Astrocyte (in vitro differentiated cells and primary cell): ENCODE measurements around the gene CD8B2. TPM values are rescaled to one million over a fixed set of nuclear protein-coding genes. Genes with fewer than 3 reads are reported as not detected.

ENCODE experiments used
- DNase-seq: peaks from one replicate; pipeline ENCODE4 v3.0.0-alpha.2; 2010; ENCODE audit warnings: low read depth
- FAIRE-seq: peaks from 2 replicates; lab custom pipeline; 2011; peaks lifted over from hg19 to GRCh38; lab: Jason Lieb, UNC
- H2AFZ ChIP-seq: 2 replicates; pipeline ENCODE4 v1.6.0; 2012; ENCODE audit warnings: low read depth, low read length, inconsistent platforms
- H3K27ac ChIP-seq: 2 replicates; pipeline ENCODE4 v1.5.1; 2011; ENCODE audit warnings: low read depth, low read length, inconsistent platforms
- H3K27me3 ChIP-seq: 2 replicates; pipeline ENCODE4 v1.6.0; 2011; ENCODE audit warnings: low read length, inconsistent platforms; ENCODE audit not compliant: insufficient read depth
- H3K36me3 ChIP-seq: 2 replicates; pipeline ENCODE4 v1.5.1; 2011; ENCODE audit warnings: low read length, inconsistent platforms; ENCODE audit not compliant: insufficient read depth
- H3K4me1 ChIP-seq: 2 replicates; pipeline ENCODE4 v1.5.1; 2011; ENCODE audit warnings: low read length, inconsistent platforms; ENCODE audit not compliant: insufficient read depth
- H3K4me2 ChIP-seq: 2 replicates; pipeline ENCODE4 v1.6.0; 2012; ENCODE audit warnings: low read length, inconsistent platforms
- H3K4me3 ChIP-seq: 2 replicates; pipeline ENCODE4 v1.5.1; 2011; ENCODE audit warnings: low read depth, mild to moderate bottlenecking, low read length, inconsistent platforms; ENCODE audit not compliant: insufficient read depth
- H3K79me2 ChIP-seq: 2 replicates; pipeline ENCODE4 v1.6.0; 2012; ENCODE audit warnings: mild to moderate bottlenecking, low read length, inconsistent platforms; ENCODE audit not compliant: insufficient read depth
- H3K9ac ChIP-seq: 2 replicates; pipeline ENCODE4 v1.6.0; 2012; ENCODE audit warnings: mild to moderate bottlenecking, low read length, inconsistent platforms
- H3K9me3 ChIP-seq: 2 replicates; pipeline ENCODE4 v1.5.1; 2012; ENCODE audit warnings: low read depth, mild to moderate bottlenecking, low read length, inconsistent platforms; ENCODE audit not compliant: insufficient read depth
- H4K20me1 ChIP-seq: 2 replicates; pipeline ENCODE4 v1.6.0; 2012; ENCODE audit warnings: low read length, inconsistent platforms; ENCODE audit not compliant: insufficient read depth
- H3K27ac Mint-ChIP-seq: one replicate; pipeline ENCODE4 v1.8.0; 2021; ENCODE audit warnings: mild to moderate bottlenecking, mixed read lengths; ENCODE audit not compliant: unreplicated experiment
- H3K27me3 Mint-ChIP-seq: one replicate; pipeline ENCODE4 v1.8.0; 2021; ENCODE audit warnings: low read depth, mixed read lengths; ENCODE audit not compliant: unreplicated experiment
- H3K36me3 Mint-ChIP-seq: one replicate; pipeline ENCODE4 v1.8.0; 2021; ENCODE audit warnings: low read depth, mixed read lengths; ENCODE audit not compliant: unreplicated experiment
- H3K4me1 Mint-ChIP-seq: one replicate; pipeline ENCODE4 v1.8.0; 2021; ENCODE audit warnings: low read depth, mixed read lengths; ENCODE audit not compliant: unreplicated experiment
- H3K4me3 Mint-ChIP-seq: one replicate; pipeline ENCODE4 v1.8.0; 2021; ENCODE audit warnings: mild to moderate bottlenecking, moderate library complexity, mixed read lengths; ENCODE audit not compliant: unreplicated experiment
- H3K9me3 Mint-ChIP-seq: one replicate; pipeline ENCODE4 v1.8.0; 2021; ENCODE audit warnings: mild to moderate bottlenecking, mixed read lengths; ENCODE audit not compliant: unreplicated experiment
- CTCF ChIP-seq: IDR thresholded peaks from 2 replicates; pipeline ENCODE4 v1.5.1; 2011; ENCODE audit warnings: low read depth, mild to moderate bottlenecking, inconsistent platforms, low read length, moderate library complexity; ENCODE audit not compliant: insufficient read depth
- EZH2 ChIP-seq: IDR thresholded peaks from 2 replicates; pipeline ENCODE4 v1.6.1; 2012; ENCODE audit warnings: mild to moderate bottlenecking, low read length, inconsistent platforms; ENCODE audit not compliant: insufficient read depth
- total RNA-seq: library from RNA; stranded (reverse); gene quantifications from 2 replicates; pipeline ENCODE4 v1.2.1, GENCODE V29; 2021

CD8B2 gene
- total RNA-seq, 1 donor from 2014 or later = not detected

DNA sequence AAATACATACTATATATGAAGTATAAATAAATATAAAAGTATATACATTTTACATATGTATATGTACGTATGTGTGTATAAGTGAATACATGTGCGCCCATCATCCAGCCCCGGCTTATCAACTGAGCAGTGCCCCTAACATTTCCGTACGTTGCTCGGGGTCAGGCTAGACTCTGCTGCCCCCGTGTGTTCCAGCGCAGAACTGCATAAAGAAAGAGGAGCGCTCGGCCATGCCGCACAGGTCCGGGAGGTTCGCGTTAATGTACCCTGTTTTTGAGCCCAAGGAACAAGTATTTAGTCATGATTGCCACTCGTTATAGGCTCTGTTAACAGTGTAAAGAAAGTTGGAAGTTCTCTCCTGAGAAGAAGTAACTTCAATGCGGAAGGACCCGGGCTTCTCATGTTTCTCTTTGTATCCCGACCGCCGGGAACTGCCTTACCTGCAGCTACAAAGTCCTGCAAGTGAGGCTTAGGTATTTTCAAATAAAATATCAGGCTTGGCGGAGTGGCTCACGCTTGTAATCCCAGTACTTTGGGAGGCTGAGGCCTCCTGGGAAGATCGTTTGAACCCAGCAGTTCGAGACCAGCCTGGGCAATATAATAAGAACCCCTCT lies 55.7 kb downstream of the CD8B2 start:
- no peaks in the 10 kb centered on the region for H3K4me1 ChIP-seq
- H3K27ac ChIP-seq = no peak overlapping the region
- DNase-seq (peak; percentile 3), FAIRE-seq (no peak)
- Mint-ChIP-seq H3K36me3 (no peaks in the 10 kb centered on the region), H3K9me3 (peaks cover 2% of the 10 kb centered on the region), H3K4me1 (peaks cover 2% of the 10 kb centered on the region), H3K4me3 (peak overlapping the region; percentile 80), H3K27ac (no peak overlapping the region), H3K27me3 (peaks cover 44% of the 10 kb centered on the region)
- peak overlapping the region; percentile 38 for H3K4me3 ChIP-seq
- no peaks in the 10 kb centered on the region for H4K20me1 ChIP-seq
- H3K9ac ChIP-seq = no peak overlapping the region
- H2AFZ ChIP-seq = peak overlapping the region; percentile 62
- H3K27me3 ChIP-seq = peaks cover 14% of the 10 kb centered on the region
- no peaks in the 10 kb centered on the region for H3K9me3 ChIP-seq
- H3K4me2 ChIP-seq = peak overlapping the region; percentile 77
- no peaks in the 10 kb centered on the region for H3K79me2 ChIP-seq
- TF ChIP-seq EZH2 (peak; percentile 31), CTCF (peak; percentile 81)
- H3K36me3 ChIP-seq = no peaks in the 10 kb centered on the region

GRCh38 chr2:106545007-106545406 lies 57.8 kb downstream of the CD8B2 start:
- no peak overlapping the region for H3K4me3 Mint-ChIP-seq
- no peaks in the 10 kb centered on the region for H4K20me1 ChIP-seq
- no peak overlapping the region for H3K27ac Mint-ChIP-seq
- no peak overlapping the region for H3K4me3 ChIP-seq
- peaks cover 2% of the 10 kb centered on the region for H3K4me1 Mint-ChIP-seq
- no peak for DNase-seq
- no peaks in the 10 kb centered on the region for H3K36me3 Mint-ChIP-seq
- H2AFZ ChIP-seq = no peak overlapping the region
- H3K27me3 ChIP-seq = peaks cover 11% of the 10 kb centered on the region
- H3K4me1 ChIP-seq = no peaks in the 10 kb centered on the region
- H3K79me2 ChIP-seq = no peaks in the 10 kb centered on the region
- no peak overlapping the region for H3K4me2 ChIP-seq
- H3K9me3 ChIP-seq = no peaks in the 10 kb centered on the region
- no peak for FAIRE-seq
- no peak overlapping the region for H3K27ac ChIP-seq
- H3K27me3 Mint-ChIP-seq = peaks cover 33% of the 10 kb centered on the region
- H3K9ac ChIP-seq = no peak overlapping the region
- no peaks in the 10 kb centered on the region for H3K36me3 ChIP-seq
- TF ChIP-seq EZH2 (no peak), CTCF (no peak)
- peaks cover 2% of the 10 kb centered on the region for H3K9me3 Mint-ChIP-seq

DNA sequence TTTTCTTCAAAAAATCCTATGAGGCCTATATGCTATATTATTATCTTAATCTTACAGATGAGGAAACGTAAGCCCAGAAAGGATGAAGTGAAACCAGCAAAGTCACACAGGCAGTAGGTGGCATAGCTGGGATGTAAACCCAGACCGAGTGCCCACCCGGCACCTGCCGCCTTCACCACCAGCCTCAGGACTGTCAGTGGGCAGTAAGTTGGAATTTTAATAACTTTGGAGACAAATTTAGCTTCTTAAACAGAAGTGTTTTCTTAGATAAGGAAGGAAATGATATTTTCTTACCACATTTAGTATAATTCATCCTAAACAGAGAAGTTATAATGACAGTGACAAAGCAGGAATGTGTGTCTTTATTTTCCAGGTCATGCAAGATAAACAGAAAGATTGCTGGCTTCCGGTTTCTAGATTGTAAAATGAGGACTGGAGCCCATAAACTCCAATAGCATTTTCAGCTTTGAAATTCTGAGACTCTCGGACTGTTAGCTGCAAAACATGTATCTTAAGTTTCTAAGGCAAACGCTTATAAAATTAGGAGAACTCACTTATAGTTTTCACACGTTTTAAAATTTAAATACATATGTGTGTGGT lies 59.3 kb downstream of the CD8B2 start:
- Histone ChIP-seq H3K4me1 (no peaks in the 10 kb centered on the region), H3K79me2 (no peaks in the 10 kb centered on the region), H2AFZ (no peak overlapping the region), H3K36me3 (no peaks in the 10 kb centered on the region), H3K9ac (no peak overlapping the region), H3K9me3 (no peaks in the 10 kb centered on the region), H3K27me3 (peaks cover 8% of the 10 kb centered on the region), H3K4me2 (no peak overlapping the region), H3K4me3 (no peak overlapping the region), H4K20me1 (no peaks in the 10 kb centered on the region), H3K27ac (no peak overlapping the region)
- TF ChIP-seq CTCF = no peak
- no peak for TF ChIP-seq EZH2
- Mint-ChIP-seq H3K4me1 (peaks cover 2% of the 10 kb centered on the region), H3K27ac (no peak overlapping the region), H3K36me3 (no peaks in the 10 kb centered on the region), H3K27me3 (peaks cover 26% of the 10 kb centered on the region), H3K4me3 (no peak overlapping the region), H3K9me3 (no peaks in the 10 kb centered on the region)
- FAIRE-seq (no peak), DNase-seq (no peak)
